ENCODE results near the gene VSIG10L. TPM values are rescaled to one million over a fixed set of nuclear protein-coding genes. Genes with fewer than 3 reads are reported as not detected.

Gene VSIG10L
- total RNA-seq, 2 experiments from 2014 or later, result 4.5 to 4.6 TPM

GRCh38 chr19:51365211-51365964, 23.4 kb upstream of the VSIG10L start:
- peaks cover 48% of the 10 kb centered on the region for H3K4me1 Mint-ChIP-seq
- POLR2A ChIA-PET, result interaction anchor here (1.6 kb wide), 2 partner anchors 25 to 30 kb away, joined by 7 to 9 read pairs; no protein-coding TSS in a partner anchor
- CTCF ChIA-PET, result interaction anchor here (0.6 to 1.2 kb wide), 4 partner anchors 19 to 663 kb away, joined by 3 to 5 read pairs (median 4); partner anchors contain the start of gene ZNF614

GRCh38 chr19:51364200-51365106, 22.5 kb upstream of the VSIG10L start:
- no peak for ATAC-seq
- Mint-ChIP-seq H3K9me3 (ENCODE audit: low read depth) (no peaks in the 10 kb centered on the region), H3K4me3 (peak overlapping the region; percentile 46), H3K27ac (peak overlapping the region; percentile 82), H3K27me3 (no peaks in the 10 kb centered on the region), H3K36me3 (ENCODE audit: low read depth) (peaks cover 19% of the 10 kb centered on the region), H3K4me1 (peaks cover 47% of the 10 kb centered on the region)
- intact Hi-C loops (cut with DNase I, micrococcal nuclease), result no loop called here
- POLR2A ChIA-PET, result interaction anchor here (1.6 kb wide), 1 partner anchor 24 kb away, joined by 7 read pairs; no protein-coding TSS in a partner anchor
- DNase-seq, result no peak
- CTCF ChIA-PET, result interaction anchor here (1.1 to 1.6 kb wide), 2 partner anchors 10 to 32 kb away, joined by 3 to 6 read pairs; no protein-coding TSS in a partner anchor

More at GRCh38 chr19:51365211-51365964, 23.4 kb upstream of the VSIG10L start:
- DNase-seq (peak; percentile 45), ATAC-seq (no peak)
- H3K36me3 Mint-ChIP-seq (ENCODE audit: low read depth), result peaks cover 22% of the 10 kb centered on the region
- intact Hi-C loops (cut with DNase I, micrococcal nuclease), result no loop called here
- H3K27ac Mint-ChIP-seq, result peak overlapping the region; percentile 96
- H3K27me3 Mint-ChIP-seq, result no peaks in the 10 kb centered on the region
- H3K4me3 Mint-ChIP-seq, result peak overlapping the region; percentile 90
- H3K9me3 Mint-ChIP-seq (ENCODE audit: low read depth), result no peaks in the 10 kb centered on the region

- no peak for DNase-seq
- Mint-ChIP-seq H3K4me1 (peaks cover 53% of the 10 kb centered on the region), H3K27me3 (no peaks in the 10 kb centered on the region), H3K36me3 (ENCODE audit: low read depth) (peaks cover 19% of the 10 kb centered on the region), H3K27ac (no peak overlapping the region), H3K9me3 (ENCODE audit: low read depth) (peaks cover under 1% of the 10 kb centered on the region), H3K4me3 (no peak overlapping the region)
- ChIA-PET CTCF (no interaction called here), POLR2A (no interaction called here)
- intact Hi-C loops (cut with DNase I, micrococcal nuclease), result no loop called here
- no peak for ATAC-seq
These were observed 19.3 kb upstream of the VSIG10L start for GRCh38 chr19:51361239-51361638.

- ATAC-seq (no peak), DNase-seq (no peak)
- H3K4me1 Mint-ChIP-seq, result peaks cover 55% of the 10 kb centered on the region
- peaks cover 2% of the 10 kb centered on the region for H3K9me3 Mint-ChIP-seq (ENCODE audit: low read depth)
- H3K36me3 Mint-ChIP-seq (ENCODE audit: low read depth), result peaks cover 20% of the 10 kb centered on the region
- intact Hi-C loops (cut with DNase I, micrococcal nuclease), result no loop called here
- ChIA-PET CTCF (interaction anchor here (0.6 to 1.8 kb wide), 4 partner anchors 11 to 62 kb away, joined by 3 to 9 read pairs (median 7); partner anchors contain the start of gene VSIG10L), POLR2A (interaction anchor here (0.6 kb wide), 1 partner anchor 1018 kb away, joined by 3 read pairs; no protein-coding TSS in a partner anchor)
- H3K27ac Mint-ChIP-seq, result no peak overlapping the region
- no peak overlapping the region for H3K4me3 Mint-ChIP-seq
- H3K27me3 Mint-ChIP-seq, result no peaks in the 10 kb centered on the region
These were observed 17.4 kb upstream of the VSIG10L start for GRCh38 chr19:51359294-51359693.

- H3K4me3 Mint-ChIP-seq, result no peak overlapping the region
- DNase-seq (no peak), ATAC-seq (no peak)
- peaks cover 19% of the 10 kb centered on the region for H3K36me3 Mint-ChIP-seq (ENCODE audit: low read depth)
- intact Hi-C loops (cut with DNase I, micrococcal nuclease), result no loop called here
- peaks cover 2% of the 10 kb centered on the region for H3K9me3 Mint-ChIP-seq (ENCODE audit: low read depth)
- H3K27me3 Mint-ChIP-seq, result no peaks in the 10 kb centered on the region
- peaks cover 46% of the 10 kb centered on the region for H3K4me1 Mint-ChIP-seq
- ChIA-PET POLR2A (no interaction called here), CTCF (interaction anchor here (0.6 kb wide), 1 partner anchor 105 kb away, joined by 3 read pairs; no protein-coding TSS in a partner anchor)
- no peak overlapping the region for H3K27ac Mint-ChIP-seq
These were observed 16.0 kb upstream of the VSIG10L start for GRCh38 chr19:51357952-51358351.

GRCh38 chr19:51356159-51356801, 14.3 kb upstream of the VSIG10L start:
- CTCF ChIA-PET, result interaction anchor here (0.6 to 1.0 kb wide), 3 partner anchors 17 to 811 kb away, joined by 3 to 4 read pairs (median 3); no protein-coding TSS in a partner anchor
- DNase-seq, result no peak
- H3K9me3 Mint-ChIP-seq (ENCODE audit: low read depth), result peaks cover 2% of the 10 kb centered on the region
- H3K27me3 Mint-ChIP-seq, result no peaks in the 10 kb centered on the region
- no peak overlapping the region for H3K4me3 Mint-ChIP-seq
- H3K36me3 Mint-ChIP-seq (ENCODE audit: low read depth), result peaks cover 29% of the 10 kb centered on the region
- H3K27ac Mint-ChIP-seq, result no peak overlapping the region
- peaks cover 34% of the 10 kb centered on the region for H3K4me1 Mint-ChIP-seq
- intact Hi-C loops (cut with DNase I, micrococcal nuclease), result no loop called here
- ATAC-seq, result no peak
- POLR2A ChIA-PET, result no interaction called here

- peaks cover 31% of the 10 kb centered on the region for H3K4me1 Mint-ChIP-seq
- peaks cover 42% of the 10 kb centered on the region for H3K36me3 Mint-ChIP-seq (ENCODE audit: low read depth)
- POLR2A ChIA-PET, result interaction anchor here (0.6 to 1.7 kb wide), 3 partner anchors 11 to 18 kb away, joined by 3 to 5 read pairs (median 3); no protein-coding TSS in a partner anchor
- H3K9me3 Mint-ChIP-seq (ENCODE audit: low read depth), result peaks cover 2% of the 10 kb centered on the region
- peak overlapping the region; percentile 86 for H3K27ac Mint-ChIP-seq
- CTCF ChIA-PET, result interaction anchor here (0.9 to 1.1 kb wide), 2 partner anchors 9 to 15 kb away, joined by 5 to 6 read pairs; no protein-coding TSS in a partner anchor
- ATAC-seq, result peak; percentile 84
- H3K4me3 Mint-ChIP-seq, result peak overlapping the region; percentile 24
- no peaks in the 10 kb centered on the region for H3K27me3 Mint-ChIP-seq
- DNase-seq, result peak; percentile 48
- intact Hi-C loops (cut with DNase I, micrococcal nuclease), result no loop called here
These were observed 12.8 kb upstream of the VSIG10L start for GRCh38 chr19:51354742-51355148.

GRCh38 chr19:51354103-51354741, 12.3 kb upstream of the VSIG10L start:
- Mint-ChIP-seq H3K4me1 (peaks cover 26% of the 10 kb centered on the region), H3K9me3 (ENCODE audit: low read depth) (peaks cover 2% of the 10 kb centered on the region), H3K36me3 (ENCODE audit: low read depth) (peaks cover 39% of the 10 kb centered on the region), H3K27me3 (no peaks in the 10 kb centered on the region), H3K27ac (peak overlapping the region; percentile 25), H3K4me3 (no peak overlapping the region)
- ATAC-seq, result no peak
- ChIA-PET CTCF (interaction anchor here (0.6 to 1.1 kb wide), 3 partner anchors 9 to 40 kb away, joined by 4 to 6 read pairs (median 5); no protein-coding TSS in a partner anchor), POLR2A (interaction anchor here (0.9 to 1.7 kb wide), 2 partner anchors 14 to 19 kb away, joined by 3 to 5 read pairs; no protein-coding TSS in a partner anchor)
- DNase-seq, result no peak
- intact Hi-C loops (cut with DNase I, micrococcal nuclease), result no loop called here

- H3K27me3 Mint-ChIP-seq, result no peaks in the 10 kb centered on the region
- DNase-seq (no peak), ATAC-seq (no peak)
- ChIA-PET POLR2A (no interaction called here), CTCF (no interaction called here)
- peaks cover 37% of the 10 kb centered on the region for H3K36me3 Mint-ChIP-seq (ENCODE audit: low read depth)
- peaks cover 2% of the 10 kb centered on the region for H3K9me3 Mint-ChIP-seq (ENCODE audit: low read depth)
- H3K4me1 Mint-ChIP-seq, result peaks cover 22% of the 10 kb centered on the region
- intact Hi-C loops (cut with DNase I, micrococcal nuclease), result no loop called here
- H3K4me3 Mint-ChIP-seq, result no peak overlapping the region
- H3K27ac Mint-ChIP-seq, result no peak overlapping the region
These were observed 10.9 kb upstream of the VSIG10L start for GRCh38 chr19:51352783-51353360.

GRCh38 chr19:51351266-51351990, 9.5 kb upstream of the VSIG10L start:
- ATAC-seq, result no peak
- Mint-ChIP-seq H3K27me3 (no peaks in the 10 kb centered on the region), H3K4me1 (peaks cover 19% of the 10 kb centered on the region), H3K27ac (no peak overlapping the region), H3K36me3 (ENCODE audit: low read depth) (peaks cover 42% of the 10 kb centered on the region), H3K4me3 (no peak overlapping the region), H3K9me3 (ENCODE audit: low read depth) (peaks cover 2% of the 10 kb centered on the region)
- intact Hi-C loops (cut with DNase I, micrococcal nuclease), result no loop called here
- ChIA-PET CTCF (no interaction called here), POLR2A (no interaction called here)
- no peak for DNase-seq

Measured in activated CD4-positive, alpha-beta T cell treated with anti-CD3 and anti-CD28 coated beads for 36 hours (primary cell).